CD4-positive, alpha-beta T cell treated with Interleukin-17A for 4 hours (primary cell): ENCODE data around the gene MVK.

Experiments used
- DNase-seq: peaks from one replicate; pipeline ENCODE4 v3.0.0-alpha.2; 2020; ENCODE audit warnings: mixed read lengths

MVK gene

DNA sequence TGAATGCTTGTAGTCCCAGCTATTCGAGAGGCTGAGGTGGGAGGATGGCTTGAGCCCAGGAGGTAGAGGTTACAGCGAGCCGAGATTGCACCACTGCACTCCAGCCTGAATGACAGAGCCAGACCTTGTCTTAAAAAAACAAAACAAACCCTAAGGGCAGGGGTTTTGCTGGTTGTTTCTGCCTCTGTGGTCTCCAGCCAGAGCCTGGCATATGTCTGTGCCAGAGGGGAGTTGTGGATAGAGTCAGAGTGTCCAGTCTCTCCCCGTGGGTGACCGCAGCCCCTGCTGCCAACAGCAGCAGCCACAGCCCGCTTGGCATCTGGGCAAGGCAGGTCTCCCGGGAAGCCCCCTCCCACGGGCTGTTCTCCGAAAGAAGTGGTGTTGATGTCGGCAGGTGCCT lies 37.6 kb downstream of the MVK start:
- no peak for DNase-seq

GRCh38 chr12:109612003-109612402 lies 38.4 kb downstream of the MVK start:
- no peak for DNase-seq

DNA sequence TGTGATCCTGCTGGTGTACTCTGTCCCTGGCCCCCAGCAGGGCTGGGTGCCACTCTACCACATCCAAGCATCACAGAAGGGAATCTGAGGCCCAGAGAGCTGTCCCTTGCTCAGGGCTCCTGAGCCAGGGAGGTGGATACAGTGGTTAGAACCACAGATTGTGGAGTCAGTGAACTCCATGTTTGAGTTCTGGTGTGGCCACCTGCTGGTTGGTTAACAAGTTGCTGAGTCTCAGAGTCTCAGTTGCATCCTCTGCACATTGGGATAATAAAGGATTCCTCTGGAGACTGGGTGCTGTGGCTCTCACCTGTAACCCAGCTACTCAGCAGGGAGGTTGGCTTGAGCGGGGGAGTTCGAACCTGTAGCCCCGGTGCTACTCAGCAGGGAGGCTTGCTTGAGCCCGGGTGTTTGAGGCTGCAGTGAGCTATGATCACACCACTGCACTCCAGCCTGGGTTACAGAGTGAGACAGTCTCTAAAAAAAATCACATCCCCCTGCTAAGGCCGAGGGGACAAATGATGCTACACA lies 39.4 kb downstream of the MVK start:
- no peak for DNase-seq

- DNase-seq = no peak
Observed at GRCh38 chr12:109613649-109614455, 40.3 kb downstream of the MVK start.

- no peak for DNase-seq
Observed at GRCh38 chr12:109615556-109616229, 42.1 kb downstream of the MVK start.

- DNase-seq = no peak
Observed at GRCh38 chr12:109617491-109617890, 43.9 kb downstream of the MVK start.

- no peak for DNase-seq
Observed at GRCh38 chr12:109618082-109618481, 44.5 kb downstream of the MVK start.

DNA sequence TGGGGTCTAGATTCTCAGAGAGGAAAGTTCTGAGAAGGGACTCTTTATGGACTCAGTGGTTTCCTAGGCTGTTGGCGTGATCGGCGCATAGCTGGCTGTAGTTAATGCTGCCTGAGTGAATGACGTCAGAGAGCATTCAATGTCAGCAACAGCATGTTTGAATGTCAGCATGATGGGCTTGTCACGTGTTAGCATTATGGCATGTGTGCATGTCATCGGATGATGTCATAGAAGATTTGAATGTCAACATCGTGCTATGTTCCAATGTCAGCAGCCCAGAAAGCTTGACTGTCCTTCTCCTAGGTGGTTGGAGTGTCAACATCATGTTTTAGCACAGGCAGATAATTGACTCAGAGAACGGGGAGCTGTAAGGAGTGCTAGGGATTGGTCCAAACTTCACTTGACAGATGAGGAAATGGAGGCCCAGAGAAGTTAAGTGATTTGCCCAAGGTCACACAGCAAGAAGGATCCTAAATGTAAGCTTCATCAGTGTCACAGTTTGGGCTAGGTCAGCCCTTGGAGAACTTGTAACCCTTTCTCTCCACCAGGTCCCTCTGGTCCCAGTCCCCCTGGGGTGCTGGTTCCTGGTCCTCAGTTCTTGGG lies 45.5 kb downstream of the MVK start:
- no peak for DNase-seq

DNA sequence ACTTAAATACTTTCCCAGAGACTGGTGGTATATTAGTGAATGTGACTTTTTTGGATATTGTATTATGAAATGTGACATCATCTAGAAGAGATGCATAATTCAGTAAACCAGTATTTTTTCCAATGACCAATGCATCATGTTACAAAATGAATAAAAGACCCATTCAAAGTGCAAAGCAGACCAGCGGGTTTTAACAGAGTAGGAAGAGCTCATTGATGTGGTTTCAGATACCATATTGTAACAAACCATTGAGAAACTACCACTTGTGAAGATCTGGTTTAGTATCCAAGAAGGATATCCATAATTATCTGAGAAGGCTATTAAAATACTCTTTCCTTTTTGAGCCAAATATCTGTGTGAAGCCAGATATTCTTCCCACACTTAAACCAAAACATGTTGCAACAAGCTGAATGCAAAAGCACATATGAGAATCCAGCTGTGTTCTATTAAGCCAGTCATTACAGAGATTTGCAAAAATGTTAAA lies 47.7 kb downstream of the MVK start:
- DNase-seq = no peak

- no peak for DNase-seq
Observed at GRCh38 chr12:109621901-109622364, 48.3 kb downstream of the MVK start.

- DNase-seq = no peak
Observed at GRCh38 chr12:109624467-109624866, 50.9 kb downstream of the MVK start.

DNA sequence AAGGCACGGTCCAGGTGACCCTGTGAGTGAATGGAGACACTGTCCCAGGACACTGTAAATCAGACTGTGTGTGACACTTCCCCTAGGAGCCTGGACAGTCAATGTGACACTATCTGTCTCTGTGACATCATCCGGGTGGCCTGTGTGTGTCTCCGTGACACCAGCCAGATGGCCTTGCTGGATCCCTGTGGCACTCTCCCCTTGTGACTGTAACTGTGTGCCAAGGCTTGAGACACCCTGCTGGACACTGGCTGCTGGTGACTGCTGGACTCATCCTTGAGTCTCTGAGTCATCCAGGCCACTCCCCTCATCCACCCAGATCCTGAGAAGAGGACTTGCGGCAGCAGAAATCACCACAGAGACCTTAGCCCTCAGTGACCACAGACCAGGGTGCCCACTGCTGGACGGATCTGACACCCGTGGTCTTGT lies 51.6 kb downstream of the MVK start:
- DNase-seq = no peak

DNA sequence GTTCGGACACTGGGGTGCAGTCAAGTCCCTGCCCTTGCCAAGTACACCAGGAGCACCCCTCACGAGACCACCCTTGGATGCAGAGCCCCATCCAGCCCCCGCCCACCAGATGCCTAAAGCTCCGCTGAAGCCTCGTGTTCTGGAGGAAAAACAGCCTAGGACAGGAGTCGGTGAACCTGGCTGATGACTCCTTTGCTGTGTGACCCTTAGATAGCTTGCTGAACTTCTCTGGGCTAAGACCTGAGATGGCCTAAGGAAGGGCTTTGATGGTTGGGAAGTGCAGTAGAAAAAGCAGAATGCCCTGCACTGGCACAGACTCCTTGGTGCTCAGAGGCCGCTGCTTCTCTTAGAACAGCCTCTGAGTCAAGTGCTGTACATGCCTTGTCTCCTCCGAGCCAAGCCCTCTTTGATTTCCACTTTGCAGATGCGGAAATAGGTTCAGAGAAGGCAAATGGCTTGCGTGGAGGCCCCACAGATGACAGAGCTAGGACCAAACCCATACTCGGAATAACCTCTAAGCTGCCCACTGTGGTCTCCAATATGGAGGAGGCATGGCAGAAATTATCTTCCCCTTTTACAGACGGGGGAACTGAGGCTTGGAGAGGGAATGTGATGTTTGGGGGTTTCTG lies 52.3 kb downstream of the MVK start:
- no peak for DNase-seq

DNA sequence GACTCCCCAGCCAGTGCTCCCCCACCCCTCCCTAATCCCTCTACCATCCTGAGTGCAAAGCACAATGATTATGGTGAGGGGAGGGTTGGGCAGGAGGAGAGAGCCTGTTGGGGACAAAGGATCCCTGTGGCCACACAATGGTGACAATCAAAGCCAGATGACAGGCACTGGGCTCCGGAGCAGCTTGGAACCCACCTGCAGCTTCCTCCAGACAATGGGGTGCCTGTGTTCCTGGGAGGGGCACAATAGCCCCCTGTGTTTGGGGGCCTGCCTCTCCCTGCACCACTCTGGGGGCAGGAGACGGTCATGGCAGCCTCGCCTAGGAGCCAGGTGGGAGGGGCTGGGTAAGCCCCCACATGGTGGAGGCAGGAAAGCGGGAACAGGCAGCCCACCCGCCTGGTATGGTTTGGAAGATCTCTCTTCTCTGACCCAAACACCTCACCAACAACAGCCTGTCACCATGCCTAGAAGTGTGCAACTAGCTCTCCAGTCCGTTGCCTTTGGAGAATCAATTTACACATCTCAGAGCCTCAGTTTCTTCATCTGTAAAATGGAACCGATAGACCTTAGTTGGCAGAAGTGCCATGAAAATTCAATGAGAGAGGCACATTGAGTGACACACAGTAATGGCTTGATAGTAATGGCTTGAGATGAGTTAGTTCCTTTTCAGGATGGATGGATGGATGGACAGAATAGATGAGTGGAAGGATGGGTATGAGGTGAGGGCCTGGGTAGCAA lies 53.0 kb downstream of the MVK start:
- no peak for DNase-seq

GRCh38 chr12:109627633-109628032 lies 54.0 kb downstream of the MVK start:
- no peak for DNase-seq

- DNase-seq = no peak
Observed at GRCh38 chr12:109630107-109630506, 56.5 kb downstream of the MVK start.

DNA sequence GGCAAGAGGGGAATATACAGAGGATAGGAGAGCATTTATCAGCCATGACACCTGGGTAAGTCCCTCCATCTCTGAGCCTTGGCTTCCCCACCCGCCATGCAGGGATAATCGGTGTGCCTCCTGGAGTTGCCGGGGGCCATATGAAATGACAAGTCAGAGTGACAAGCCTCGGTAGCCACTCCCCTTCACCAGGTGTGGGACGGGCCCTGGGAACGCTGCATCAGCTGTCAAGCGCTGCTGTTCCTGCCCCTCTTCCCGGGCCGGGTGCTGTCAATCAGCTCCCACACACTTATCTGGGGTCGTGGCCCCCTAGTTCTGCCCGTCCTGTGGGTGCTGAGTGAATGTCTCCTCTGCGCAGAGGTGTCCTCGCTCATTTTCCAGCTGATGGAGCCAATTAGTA lies 57.2 kb downstream of the MVK start:
- DNase-seq = no peak

DNA sequence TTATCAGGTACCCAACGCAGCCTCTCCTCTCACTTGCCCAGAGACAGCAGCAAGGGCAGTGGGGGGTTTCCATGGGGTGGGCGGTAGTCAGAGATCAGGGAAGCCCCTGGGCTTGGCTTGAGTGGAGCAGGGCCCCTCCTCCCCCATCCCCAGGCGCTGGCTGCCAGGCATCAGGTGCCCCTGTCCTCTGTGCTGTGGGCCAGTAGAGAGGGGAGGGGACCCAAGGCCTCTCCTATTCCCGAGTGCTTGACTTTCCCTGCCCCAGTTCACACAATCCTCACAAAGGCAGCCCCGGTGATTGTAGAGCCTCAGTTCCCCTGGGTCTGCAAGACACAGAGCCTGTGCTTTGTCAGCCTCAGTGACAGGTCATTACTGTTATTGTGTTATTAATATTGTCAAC lies 57.7 kb downstream of the MVK start:
- no peak for DNase-seq

GRCh38 chr12:109631751-109632150 lies 58.2 kb downstream of the MVK start:
- no peak for DNase-seq

GRCh38 chr12:109632342-109632741 lies 58.7 kb downstream of the MVK start:
- no peak for DNase-seq

DNA sequence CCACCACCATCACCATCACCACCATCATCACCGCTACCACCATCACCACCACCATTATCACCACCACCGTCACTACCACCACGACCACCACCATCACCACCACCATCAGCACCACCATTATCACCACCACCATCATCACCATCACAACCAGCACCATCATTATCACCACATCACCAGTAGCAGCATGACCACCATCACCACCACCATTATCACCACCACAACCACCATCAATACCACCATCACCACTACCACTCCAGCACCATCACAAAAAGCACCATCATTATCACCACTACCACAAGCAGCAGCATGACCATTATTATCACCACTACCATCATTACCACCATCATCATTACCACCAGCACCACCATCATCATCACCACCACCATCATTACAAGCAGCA lies 62.1 kb downstream of the MVK start:
- DNase-seq = no peak

GRCh38 chr12:109637348-109637747 lies 63.8 kb downstream of the MVK start:
- no peak for DNase-seq
